Measurements from ENCODE around the gene SOAT1.

DNA sequence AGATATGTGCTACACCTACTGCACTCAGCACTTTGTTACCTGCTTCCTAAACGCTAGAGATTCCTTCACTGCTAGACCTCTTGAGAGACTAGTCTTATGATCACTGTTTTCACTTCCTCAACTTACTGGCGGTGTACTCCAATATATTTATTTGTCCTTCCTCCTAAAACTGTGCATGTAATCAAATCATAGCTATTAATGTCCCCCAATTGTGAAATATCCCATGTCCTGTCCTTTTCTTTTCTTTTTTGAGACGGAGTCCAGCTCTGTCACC is 3.4 kb downstream of the SOAT1 start:
- TF ChIP-seq EGR1 (IDR thresholded peaks at IDR 0.05; ENCODE audit: low read depth) (no peak), TCF7L2 (IDR thresholded peaks at IDR 0.05; ENCODE audit: borderline replicate concordance, extremely low read depth, insufficient read depth, insufficient read length) (no peak), POLR2AphosphoS5 (IDR thresholded peaks at IDR 0.05; ENCODE audit: low read depth, low read length) (no peak), POLR2A (IDR thresholded peaks at IDR 0.05; ENCODE audit: borderline replicate concordance, extremely low read depth, insufficient read depth, insufficient read length) (no peak), ZFX (IDR thresholded peaks at IDR 0.05) (no peak), EZH2 (IDR thresholded peaks at IDR 0.05) (no peak), RAD21 (IDR thresholded peaks at IDR 0.05; ENCODE audit: low read depth) (no peak), SIN3A (IDR thresholded peaks at IDR 0.05; ENCODE audit: low read depth) (no peak), CBX3 (IDR thresholded peaks at IDR 0.05; ENCODE audit: low read depth) (no peak)
- TF ChIP-seq, protein P1, sequence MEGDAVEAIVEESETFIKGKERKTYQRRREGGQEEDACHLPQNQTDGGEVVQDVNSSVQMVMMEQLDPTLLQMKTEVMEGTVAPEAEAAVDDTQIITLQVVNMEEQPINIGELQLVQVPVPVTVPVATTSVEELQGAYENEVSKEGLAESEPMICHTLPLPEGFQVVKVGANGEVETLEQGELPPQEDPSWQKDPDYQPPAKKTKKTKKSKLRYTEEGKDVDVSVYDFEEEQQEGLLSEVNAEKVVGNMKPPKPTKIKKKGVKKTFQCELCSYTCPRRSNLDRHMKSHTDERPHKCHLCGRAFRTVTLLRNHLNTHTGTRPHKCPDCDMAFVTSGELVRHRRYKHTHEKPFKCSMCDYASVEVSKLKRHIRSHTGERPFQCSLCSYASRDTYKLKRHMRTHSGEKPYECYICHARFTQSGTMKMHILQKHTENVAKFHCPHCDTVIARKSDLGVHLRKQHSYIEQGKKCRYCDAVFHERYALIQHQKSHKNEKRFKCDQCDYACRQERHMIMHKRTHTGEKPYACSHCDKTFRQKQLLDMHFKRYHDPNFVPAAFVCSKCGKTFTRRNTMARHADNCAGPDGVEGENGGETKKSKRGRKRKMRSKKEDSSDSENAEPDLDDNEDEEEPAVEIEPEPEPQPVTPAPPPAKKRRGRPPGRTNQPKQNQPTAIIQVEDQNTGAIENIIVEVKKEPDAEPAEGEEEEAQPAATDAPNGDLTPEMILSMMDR (IDR thresholded peaks at IDR 0.05 in 2 of 3, conservative IDR thresholded peaks at IDR 0.05 in 1 of 3; ENCODE audit: borderline replicate concordance in 1 of 3, insufficient read depth in 1 of 3, low read depth in 2 of 3, low read length in 2 of 3): no peak
- TF ChIP-seq, protein P2, sequence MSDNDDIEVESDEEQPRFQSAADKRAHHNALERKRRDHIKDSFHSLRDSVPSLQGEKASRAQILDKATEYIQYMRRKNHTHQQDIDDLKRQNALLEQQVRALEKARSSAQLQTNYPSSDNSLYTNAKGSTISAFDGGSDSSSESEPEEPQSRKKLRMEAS (IDR thresholded peaks at IDR 0.05): no peak
- TF ChIP-seq, protein P3, sequence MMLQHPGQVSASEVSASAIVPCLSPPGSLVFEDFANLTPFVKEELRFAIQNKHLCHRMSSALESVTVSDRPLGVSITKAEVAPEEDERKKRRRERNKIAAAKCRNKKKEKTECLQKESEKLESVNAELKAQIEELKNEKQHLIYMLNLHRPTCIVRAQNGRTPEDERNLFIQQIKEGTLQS (IDR thresholded peaks at IDR 0.05): no peak
- TF ChIP-seq, protein P4, sequence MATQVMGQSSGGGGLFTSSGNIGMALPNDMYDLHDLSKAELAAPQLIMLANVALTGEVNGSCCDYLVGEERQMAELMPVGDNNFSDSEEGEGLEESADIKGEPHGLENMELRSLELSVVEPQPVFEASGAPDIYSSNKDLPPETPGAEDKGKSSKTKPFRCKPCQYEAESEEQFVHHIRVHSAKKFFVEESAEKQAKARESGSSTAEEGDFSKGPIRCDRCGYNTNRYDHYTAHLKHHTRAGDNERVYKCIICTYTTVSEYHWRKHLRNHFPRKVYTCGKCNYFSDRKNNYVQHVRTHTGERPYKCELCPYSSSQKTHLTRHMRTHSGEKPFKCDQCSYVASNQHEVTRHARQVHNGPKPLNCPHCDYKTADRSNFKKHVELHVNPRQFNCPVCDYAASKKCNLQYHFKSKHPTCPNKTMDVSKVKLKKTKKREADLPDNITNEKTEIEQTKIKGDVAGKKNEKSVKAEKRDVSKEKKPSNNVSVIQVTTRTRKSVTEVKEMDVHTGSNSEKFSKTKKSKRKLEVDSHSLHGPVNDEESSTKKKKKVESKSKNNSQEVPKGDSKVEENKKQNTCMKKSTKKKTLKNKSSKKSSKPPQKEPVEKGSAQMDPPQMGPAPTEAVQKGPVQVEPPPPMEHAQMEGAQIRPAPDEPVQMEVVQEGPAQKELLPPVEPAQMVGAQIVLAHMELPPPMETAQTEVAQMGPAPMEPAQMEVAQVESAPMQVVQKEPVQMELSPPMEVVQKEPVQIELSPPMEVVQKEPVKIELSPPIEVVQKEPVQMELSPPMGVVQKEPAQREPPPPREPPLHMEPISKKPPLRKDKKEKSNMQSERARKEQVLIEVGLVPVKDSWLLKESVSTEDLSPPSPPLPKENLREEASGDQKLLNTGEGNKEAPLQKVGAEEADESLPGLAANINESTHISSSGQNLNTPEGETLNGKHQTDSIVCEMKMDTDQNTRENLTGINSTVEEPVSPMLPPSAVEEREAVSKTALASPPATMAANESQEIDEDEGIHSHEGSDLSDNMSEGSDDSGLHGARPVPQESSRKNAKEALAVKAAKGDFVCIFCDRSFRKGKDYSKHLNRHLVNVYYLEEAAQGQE (IDR thresholded peaks at IDR 0.05; ENCODE audit: low read depth): no peak
- TF ChIP-seq, protein P5, sequence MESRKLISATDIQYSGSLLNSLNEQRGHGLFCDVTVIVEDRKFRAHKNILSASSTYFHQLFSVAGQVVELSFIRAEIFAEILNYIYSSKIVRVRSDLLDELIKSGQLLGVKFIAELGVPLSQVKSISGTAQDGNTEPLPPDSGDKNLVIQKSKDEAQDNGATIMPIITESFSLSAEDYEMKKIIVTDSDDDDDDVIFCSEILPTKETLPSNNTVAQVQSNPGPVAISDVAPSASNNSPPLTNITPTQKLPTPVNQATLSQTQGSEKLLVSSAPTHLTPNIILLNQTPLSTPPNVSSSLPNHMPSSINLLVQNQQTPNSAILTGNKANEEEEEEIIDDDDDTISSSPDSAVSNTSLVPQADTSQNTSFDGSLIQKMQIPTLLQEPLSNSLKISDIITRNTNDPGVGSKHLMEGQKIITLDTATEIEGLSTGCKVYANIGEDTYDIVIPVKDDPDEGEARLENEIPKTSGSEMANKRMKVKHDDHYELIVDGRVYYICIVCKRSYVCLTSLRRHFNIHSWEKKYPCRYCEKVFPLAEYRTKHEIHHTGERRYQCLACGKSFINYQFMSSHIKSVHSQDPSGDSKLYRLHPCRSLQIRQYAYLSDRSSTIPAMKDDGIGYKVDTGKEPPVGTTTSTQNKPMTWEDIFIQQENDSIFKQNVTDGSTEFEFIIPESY (IDR thresholded peaks at IDR 0.05; ENCODE audit: extremely low read depth, insufficient replicate concordance, low read length): no peak

Data from HCT116 (cell line).